Fibroblast of peridontal ligament (primary cell): ENCODE data around the gene PNLDC1.
"Not testable (repeated sequence)": the region's sequence is repeated elsewhere in the genome, so short reads cannot be mapped to it uniquely, and the experiment has no call there.

Experiments used
- DNase-seq: peaks from one replicate; pipeline ENCODE4 v3.0.0-alpha.2; 2010; ENCODE audit errors: extremely low read depth

PNLDC1 gene

GRCh38 chr6:159849851-159850250, 49.8 kb downstream of the PNLDC1 start:
- DNase-seq: not testable (repeated sequence)

DNA sequence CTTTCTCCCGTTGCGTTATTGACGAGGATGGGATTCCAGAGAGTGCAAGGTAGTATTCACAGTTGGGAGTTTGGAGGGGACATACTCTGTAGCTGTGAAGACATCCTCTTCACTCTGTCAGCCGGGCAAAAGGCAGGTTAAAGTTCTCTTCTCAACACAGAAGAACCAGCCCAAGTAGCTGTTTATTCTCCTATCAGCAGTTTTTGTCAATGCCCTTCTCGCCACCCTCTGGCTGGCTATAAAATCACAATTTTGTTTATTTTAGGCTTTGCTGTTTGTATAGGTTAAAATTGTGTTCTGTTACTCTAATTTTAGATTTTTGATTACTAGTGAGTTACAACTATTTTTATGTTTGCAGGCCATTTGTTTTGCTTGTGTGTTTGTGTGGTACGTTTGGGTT, 52.8 kb downstream of the PNLDC1 start:
- DNase-seq: peak; percentile 35

- DNase-seq: no peak
Observed at GRCh38 chr6:159853754-159854153, 53.7 kb downstream of the PNLDC1 start.

DNA sequence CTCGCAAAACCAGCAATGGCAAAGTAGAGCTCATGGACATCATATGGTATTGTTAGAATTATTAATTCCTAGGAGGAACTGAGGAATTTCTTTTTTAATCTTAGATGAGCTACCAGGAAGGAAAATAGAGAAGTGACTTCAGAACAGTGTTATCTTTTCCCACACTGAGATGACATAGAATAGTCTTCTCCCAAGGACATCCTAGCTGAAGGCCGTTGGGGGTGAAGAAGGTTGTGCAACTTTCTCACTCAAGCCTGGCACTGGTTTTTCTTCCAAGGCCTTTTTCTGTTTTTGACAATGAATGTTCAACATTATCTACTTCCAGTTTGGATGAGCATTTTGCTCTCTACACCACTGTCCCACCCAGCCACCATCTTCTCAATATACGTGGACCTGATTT, 54.9 kb downstream of the PNLDC1 start:
- DNase-seq: no peak

DNA sequence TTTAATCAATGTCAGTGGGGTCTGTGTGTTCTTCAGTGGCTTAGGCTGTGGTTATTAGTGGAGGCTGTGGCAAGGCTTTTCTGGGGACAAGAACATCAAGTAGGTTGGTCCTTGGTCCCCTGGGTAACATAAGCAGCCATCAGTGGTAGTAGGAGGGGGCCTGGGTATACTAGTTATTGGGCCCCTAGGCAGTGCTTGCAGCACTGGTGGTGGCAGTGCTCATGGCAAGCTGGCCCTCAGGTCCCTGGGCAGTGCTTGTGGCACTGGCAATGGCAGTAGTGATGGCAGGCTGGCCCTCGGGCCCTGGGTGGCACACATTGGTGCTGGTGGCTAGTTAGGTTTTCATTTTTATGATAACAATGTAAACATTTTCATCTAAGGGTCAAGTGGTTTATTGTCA, 58.2 kb downstream of the PNLDC1 start:
- DNase-seq: no peak

- DNase-seq: no peak
Observed at GRCh38 chr6:159860482-159860881, 60.4 kb downstream of the PNLDC1 start.

GRCh38 chr6:159862103-159862502, 62.0 kb downstream of the PNLDC1 start:
- DNase-seq: no peak

GRCh38 chr6:159863341-159863740, 63.3 kb downstream of the PNLDC1 start:
- DNase-seq: peak; percentile 89

GRCh38 chr6:159865226-159865920, 65.3 kb downstream of the PNLDC1 start:
- no peak for DNase-seq

DNA sequence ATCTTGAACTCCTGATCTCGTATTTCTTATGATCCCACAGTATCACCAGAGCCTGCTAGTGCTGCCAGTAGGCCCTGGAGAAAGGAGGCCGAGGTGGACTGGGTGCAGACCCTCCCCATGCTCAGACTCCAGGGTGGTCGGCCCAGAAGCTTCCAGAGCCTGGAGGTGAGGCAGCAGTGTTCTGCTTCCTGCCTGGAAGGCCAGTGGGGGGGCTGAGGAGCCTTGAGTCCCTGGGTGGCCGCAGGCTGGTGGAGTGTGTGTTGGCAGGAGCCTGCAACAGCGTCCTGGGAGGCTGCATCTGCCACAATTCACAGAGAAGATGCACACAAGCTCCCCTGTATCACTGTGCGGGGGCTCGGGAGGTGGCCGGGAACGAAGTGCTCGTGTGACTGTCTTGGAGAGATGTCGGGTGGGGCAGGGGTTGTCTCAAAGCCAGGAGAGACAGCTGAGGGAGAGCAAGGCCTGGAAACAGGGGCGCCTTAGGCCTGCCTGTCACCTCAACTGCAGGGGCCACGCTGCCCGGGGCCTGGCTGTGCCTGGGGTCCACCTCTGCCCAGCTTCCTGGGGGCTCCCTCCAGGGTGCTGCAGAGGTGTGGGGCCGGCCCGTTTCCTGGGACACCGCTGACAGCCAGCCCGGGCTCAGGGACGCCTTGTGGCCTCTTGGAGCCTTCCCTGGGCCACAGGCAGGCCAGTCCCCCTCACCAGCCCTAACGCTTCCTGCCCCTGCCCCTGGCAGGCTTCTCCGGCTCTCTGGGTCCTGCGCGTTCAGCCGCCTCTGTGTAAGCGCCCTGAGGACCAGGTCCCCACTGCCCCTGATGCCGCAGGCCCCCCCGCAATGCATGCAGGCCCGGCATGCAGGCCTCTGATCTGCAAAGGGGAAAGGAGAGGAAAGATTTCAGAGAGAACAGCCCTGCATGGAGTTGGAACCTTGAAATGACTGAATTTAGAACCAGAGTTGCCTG, 66.5 kb downstream of the PNLDC1 start:
- DNase-seq: no peak
